HEK293T (cell line): ENCODE data around the gene ADAMTS17.

Source experiments
- CTCF ChIA-PET: fragments of 350-600 bp; formaldehyde crosslinking; extraction: SDS; loops from one replicate; lab custom pipeline; 2021; ENCODE audit warnings: antibody characterized with exemption, inconsistent platforms; lab: Yijun Ruan, JAX
- POLR2A ChIA-PET: fragments of 350-600 bp; formaldehyde crosslinking; extraction: SDS; loops from one replicate; lab custom pipeline; 2020; ENCODE audit warnings: antibody characterized with exemption, inconsistent platforms; lab: Yijun Ruan, JAX
- DNase-seq: peaks from one replicate; pipeline ENCODE4 v3.0.0; 2012; ENCODE audit warnings: mixed read lengths; ENCODE audit errors: extremely low spot score
- ARNT ChIP-seq: fragments of 450-650 bp; IDR thresholded peaks from 2 replicates; pipeline ENCODE4 v1.6.1; 2017; ENCODE audit warnings: mild to moderate bottlenecking
- BHLHE40 ChIP-seq: fragments of 450-650 bp; IDR thresholded peaks from 2 replicates; pipeline ENCODE4 v1.6.1; 2016; ENCODE audit warnings: mild to moderate bottlenecking, moderate library complexity, borderline replicate concordance
- CTBP1 ChIP-seq: fragments of 450-650 bp; IDR thresholded peaks from 2 replicates; pipeline ENCODE4 v1.6.1; 2016; ENCODE audit warnings: borderline replicate concordance
- ELF4 ChIP-seq: fragments of 450-650 bp; IDR thresholded peaks from 2 replicates; pipeline ENCODE4 v1.6.1; 2017; ENCODE audit warnings: antibody characterized with exemption
- FOXA1 ChIP-seq: fragments of 450-650 bp; IDR thresholded peaks from 2 replicates; pipeline ENCODE4 v1.6.1; 2016; ENCODE audit warnings: mild to moderate bottlenecking
- FOXK2 ChIP-seq: fragments of 450-650 bp; IDR thresholded peaks from 2 replicates; pipeline ENCODE4 v1.6.1; 2016; ENCODE audit warnings: mild to moderate bottlenecking
- FOXM1 ChIP-seq: fragments of 450-650 bp; IDR thresholded peaks from 2 replicates; pipeline ENCODE4 v1.6.1; 2017; ENCODE audit warnings: mild to moderate bottlenecking, borderline replicate concordance
- HDGF ChIP-seq: fragments of 450-650 bp; IDR thresholded peaks from 2 replicates; pipeline ENCODE4 v1.6.1; 2017; ENCODE audit warnings: antibody characterized with exemption, borderline replicate concordance
- L3MBTL2 ChIP-seq: fragments of 450-650 bp; conservative IDR thresholded peaks from 2 replicates; pipeline ENCODE4 v1.6.1; 2016; ENCODE audit warnings: mild to moderate bottlenecking
- LEF1 ChIP-seq: fragments of 450-650 bp; IDR thresholded peaks from 2 replicates; pipeline ENCODE4 v1.6.1; 2017; ENCODE audit warnings: mild to moderate bottlenecking, borderline replicate concordance
- NFRKB ChIP-seq: fragments of 450-650 bp; IDR thresholded peaks from 2 replicates; pipeline ENCODE4 v1.6.1; 2016; ENCODE audit warnings: mild to moderate bottlenecking, moderate library complexity
- SP1 ChIP-seq: fragments of 450-650 bp; IDR thresholded peaks from 2 replicates; pipeline ENCODE4 v1.6.1; 2017
- SUZ12 ChIP-seq: fragments of 450-650 bp; IDR thresholded peaks from 2 replicates; pipeline ENCODE4 v1.6.1; 2016; ENCODE audit warnings: mild to moderate bottlenecking
- TARDBP ChIP-seq: fragments of 450-650 bp; IDR thresholded peaks from 2 replicates; pipeline ENCODE4 v1.6.1; 2016
- ZNF384 ChIP-seq: fragments of 450-650 bp; IDR thresholded peaks from 2 replicates; pipeline ENCODE4 v1.6.1; 2016
- TF ChIP-seq, protein P1 (sequence below): fragments of 450-650 bp; IDR thresholded peaks from 2 replicates; pipeline ENCODE4 v1.6.1; 2016

Gene ADAMTS17

DNA sequence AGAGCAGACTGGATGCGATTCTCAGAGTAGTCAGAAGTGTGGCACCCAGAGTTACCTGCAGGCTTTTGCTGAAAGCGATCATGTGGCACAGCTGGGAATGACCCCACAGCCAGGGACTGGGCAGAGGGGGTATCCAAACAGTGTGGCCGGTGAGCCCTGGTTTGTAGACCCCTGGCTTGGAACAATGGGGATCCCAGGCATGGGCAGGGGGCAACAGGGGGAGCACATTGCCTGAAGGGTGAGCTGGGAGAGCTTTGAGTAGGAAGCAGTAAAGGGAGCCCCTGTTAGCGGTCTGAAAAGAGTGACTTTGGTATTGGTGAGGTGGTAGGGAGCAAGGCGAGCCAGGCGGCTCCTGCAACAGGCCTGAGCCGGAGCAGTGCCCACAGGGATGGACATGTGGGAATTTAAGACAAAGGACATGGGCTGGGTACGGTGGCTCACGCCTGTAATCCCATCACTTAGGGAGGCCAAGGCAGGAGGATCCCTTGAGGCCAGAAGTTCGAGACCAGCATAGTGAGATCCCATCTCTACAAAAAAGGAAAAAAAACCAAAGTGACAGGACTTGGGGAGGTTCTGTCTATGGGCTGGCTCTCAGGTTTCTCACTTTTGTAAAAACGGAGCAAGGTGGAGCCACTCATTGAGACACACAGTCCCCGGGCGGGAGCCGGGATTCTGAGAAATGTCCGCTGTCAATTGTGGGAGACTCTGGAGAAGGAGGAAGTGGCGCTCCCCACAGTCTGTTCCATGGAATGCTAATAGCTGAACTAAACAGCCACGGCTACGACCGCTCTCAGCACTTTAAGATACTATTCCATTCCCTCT, 384.7 kb downstream of the ADAMTS17 start:
- DNase-seq: no peak
- ChIA-PET POLR2A (no interaction called here), CTCF (no interaction called here)
- TF ChIP-seq ZNF384: no peak
- no peak for TF ChIP-seq FOXK2
- TF ChIP-seq BHLHE40: no peak
- TF ChIP-seq SP1: no peak
- TF ChIP-seq FOXM1: no peak
- no peak for TF ChIP-seq NFRKB
- no peak for TF ChIP-seq ELF4
- no peak for TF ChIP-seq ARNT
- no peak for TF ChIP-seq FOXA1
- TF ChIP-seq SUZ12: no peak
- no peak for TF ChIP-seq TARDBP
- TF ChIP-seq HDGF: no peak
- TF ChIP-seq L3MBTL2: no peak
- TF ChIP-seq, protein P1, sequence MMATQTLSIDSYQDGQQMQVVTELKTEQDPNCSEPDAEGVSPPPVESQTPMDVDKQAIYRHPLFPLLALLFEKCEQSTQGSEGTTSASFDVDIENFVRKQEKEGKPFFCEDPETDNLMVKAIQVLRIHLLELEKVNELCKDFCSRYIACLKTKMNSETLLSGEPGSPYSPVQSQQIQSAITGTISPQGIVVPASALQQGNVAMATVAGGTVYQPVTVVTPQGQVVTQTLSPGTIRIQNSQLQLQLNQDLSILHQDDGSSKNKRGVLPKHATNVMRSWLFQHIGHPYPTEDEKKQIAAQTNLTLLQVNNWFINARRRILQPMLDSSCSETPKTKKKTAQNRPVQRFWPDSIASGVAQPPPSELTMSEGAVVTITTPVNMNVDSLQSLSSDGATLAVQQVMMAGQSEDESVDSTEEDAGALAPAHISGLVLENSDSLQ: no peak
- TF ChIP-seq LEF1: no peak
- no peak for TF ChIP-seq CTBP1

DNA sequence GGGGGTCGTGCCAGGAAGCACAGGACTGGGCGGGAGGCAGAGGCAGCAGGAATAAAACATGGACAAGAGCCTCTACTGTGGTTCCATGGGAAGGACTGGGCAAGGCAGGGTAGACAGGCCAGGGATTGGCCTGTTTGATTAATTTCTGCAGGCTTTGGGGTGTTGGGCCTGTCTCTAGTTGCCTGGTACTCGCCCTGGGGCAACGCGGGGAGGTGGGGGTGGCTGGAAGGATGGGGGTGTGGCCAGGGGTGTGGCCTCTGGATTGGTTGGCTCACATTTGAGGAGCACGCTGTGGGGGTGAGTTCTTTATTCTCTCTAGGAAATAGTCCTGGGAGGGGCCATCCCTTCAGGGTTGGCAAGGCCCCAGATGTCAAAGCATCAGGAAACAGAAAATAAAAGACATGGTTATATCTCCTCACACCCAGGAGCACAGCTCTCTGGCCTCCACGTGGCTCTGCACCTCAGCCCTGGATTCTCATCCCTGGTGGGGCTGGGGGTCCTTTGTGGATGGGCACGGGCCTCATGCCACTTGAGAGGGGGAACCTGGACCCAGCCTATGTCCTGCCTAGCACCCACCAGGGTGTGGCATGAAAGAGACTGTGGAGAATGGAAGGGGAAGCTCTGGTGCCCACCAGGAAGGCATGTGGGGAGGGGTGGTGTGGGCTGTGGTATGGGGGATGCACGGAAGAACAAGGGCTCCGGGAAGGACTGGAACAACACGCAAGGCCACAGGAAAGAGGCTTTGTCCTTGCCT, 385.6 kb downstream of the ADAMTS17 start:
- ChIA-PET CTCF (no interaction called here), POLR2A (no interaction called here)
- DNase-seq: no peak
- no peak for TF ChIP-seq ELF4
- TF ChIP-seq FOXM1: no peak
- no peak for TF ChIP-seq L3MBTL2
- TF ChIP-seq ZNF384: no peak
- no peak for TF ChIP-seq SP1
- TF ChIP-seq NFRKB: no peak
- no peak for TF ChIP-seq HDGF
- TF ChIP-seq, protein P1: no peak
- TF ChIP-seq BHLHE40: no peak
- TF ChIP-seq TARDBP: no peak
- no peak for TF ChIP-seq FOXA1
- TF ChIP-seq FOXK2: no peak
- no peak for TF ChIP-seq SUZ12
- TF ChIP-seq ARNT: no peak
- TF ChIP-seq LEF1: no peak
- TF ChIP-seq CTBP1: no peak

DNA sequence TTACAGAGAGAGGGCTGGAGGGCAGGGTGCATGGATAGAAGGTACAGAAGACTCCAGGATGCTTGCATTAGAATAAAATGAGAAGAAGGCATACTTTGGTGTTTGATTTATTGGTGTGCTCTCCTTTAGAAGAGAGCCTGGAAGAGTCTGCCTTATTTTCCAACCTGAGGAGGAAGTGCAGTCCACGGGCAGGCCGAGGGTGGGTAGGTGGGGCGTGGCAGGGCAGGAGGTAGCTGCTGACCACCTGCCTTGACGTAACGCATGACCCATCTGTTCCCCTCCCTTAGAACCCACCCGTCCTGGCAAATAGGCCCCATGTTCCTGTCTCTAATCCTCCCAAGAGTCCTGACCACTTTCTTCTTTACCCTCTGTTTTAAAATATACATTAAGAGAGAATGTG, 386.2 kb downstream of the ADAMTS17 start:
- no peak for DNase-seq
- ChIA-PET CTCF (no interaction called here), POLR2A (no interaction called here)
- no peak for TF ChIP-seq CTBP1
- TF ChIP-seq ELF4: no peak
- TF ChIP-seq LEF1: no peak
- TF ChIP-seq SUZ12: no peak
- TF ChIP-seq NFRKB: no peak
- no peak for TF ChIP-seq HDGF
- TF ChIP-seq FOXA1: no peak
- TF ChIP-seq, protein P1: no peak

- no peak for DNase-seq
- CTCF ChIA-PET: no interaction called here
- TF ChIP-seq LEF1 (no peak), FOXM1 (no peak), FOXA1 (no peak), HDGF (no peak)
- POLR2A ChIA-PET: no interaction called here
Measured at GRCh38 chr15:99955181-99955525, 386.6 kb downstream of the ADAMTS17 start.

- ChIA-PET POLR2A (no interaction called here), CTCF (no interaction called here)
- no peak for TF ChIP-seq HDGF
- no peak for TF ChIP-seq SP1
- TF ChIP-seq FOXM1: no peak
- no peak for TF ChIP-seq TARDBP
- TF ChIP-seq SUZ12: no peak
- no peak for TF ChIP-seq NFRKB
- TF ChIP-seq ELF4: no peak
- no peak for TF ChIP-seq FOXK2
- no peak for TF ChIP-seq ARNT
- TF ChIP-seq LEF1: no peak
- TF ChIP-seq BHLHE40: no peak
- TF ChIP-seq ZNF384: no peak
- TF ChIP-seq, protein P1: no peak
- no peak for DNase-seq
Measured at GRCh38 chr15:99954361-99955180, 387.2 kb downstream of the ADAMTS17 start.
